Ishikawa (cell line): ENCODE measurements around the gene CHCHD2.

Experiments
- CEBPB ChIP-seq: IDR thresholded peaks from 2 replicates; pipeline ENCODE4 v1.6.1; 2012
- CREB1 ChIP-seq: IDR thresholded peaks from 2 replicates; pipeline ENCODE4 v1.6.1; 2012; ENCODE audit warnings: low read depth
- EGR1 ChIP-seq: IDR thresholded peaks from 2 replicates; pipeline ENCODE4 v1.6.1; 2012
- EP300 ChIP-seq: IDR thresholded peaks from 2 replicates; pipeline ENCODE4 v1.6.1; 2012; ENCODE audit warnings: borderline replicate concordance
- FOXM1 ChIP-seq: IDR thresholded peaks from 2 replicates; pipeline ENCODE4 v1.6.1; 2012; ENCODE audit warnings: low read depth, borderline replicate concordance
- MAX ChIP-seq: IDR thresholded peaks from 2 replicates; pipeline ENCODE4 v1.6.1; 2012
- NFIC ChIP-seq: IDR thresholded peaks from 2 replicates; pipeline ENCODE4 v1.6.1; 2012
- RAD21 ChIP-seq: IDR thresholded peaks from 2 replicates; pipeline ENCODE4 v1.6.1; 2012; ENCODE audit warnings: low read depth
- REST ChIP-seq: IDR thresholded peaks from 2 replicates; pipeline ENCODE4 v1.6.1; 2012; ENCODE audit warnings: low read depth, mild to moderate bottlenecking
- TAF1 ChIP-seq: IDR thresholded peaks from 2 replicates; pipeline ENCODE4 v1.6.1; 2012; ENCODE audit warnings: low read depth, mild to moderate bottlenecking
- TCF12 ChIP-seq: IDR thresholded peaks from 2 replicates; pipeline ENCODE4 v1.6.1; 2012; ENCODE audit warnings: low read depth
- TEAD4 ChIP-seq: IDR thresholded peaks from 2 replicates; pipeline ENCODE4 v1.6.1; 2012
- USF1 ChIP-seq: IDR thresholded peaks from 2 replicates; pipeline ENCODE4 v1.6.1; 2012
- YY1 ChIP-seq: IDR thresholded peaks from 2 replicates; pipeline ENCODE4 v1.6.1; 2012; ENCODE audit warnings: low read depth
- ZBTB7A ChIP-seq: IDR thresholded peaks from 2 replicates; pipeline ENCODE4 v1.6.1; 2012; ENCODE audit warnings: low read depth

Gene CHCHD2

GRCh38 chr7:56124981-56125380 is 18.7 kb upstream of the CHCHD2 start:
- TF ChIP-seq NFIC (no peak), YY1 (no peak), TAF1 (no peak), TEAD4 (no peak), FOXM1 (no peak), EGR1 (no peak), EP300 (no peak), TCF12 (no peak), RAD21 (no peak), ZBTB7A (no peak), REST (no peak), USF1 (no peak), CEBPB (no peak), CREB1 (no peak), MAX (no peak)

GRCh38 chr7:56121440-56121839 is 15.2 kb upstream of the CHCHD2 start:
- TF ChIP-seq MAX (no peak), NFIC (no peak), ZBTB7A (no peak), EGR1 (no peak), TEAD4 (no peak), USF1 (no peak), CEBPB (no peak), FOXM1 (no peak), EP300 (no peak), CREB1 (no peak), REST (no peak), RAD21 (no peak), YY1 (no peak), TCF12 (no peak), TAF1 (no peak)

GRCh38 chr7:56115852-56116538 is 9.7 kb upstream of the CHCHD2 start, which contains the start of gene NUPR2:
Gene NUPR2 (minus strand): TSS chr7:56116417. CDS start chr7:56116314, 103 bp downstream.
- no peak for TF ChIP-seq NFIC
- TF ChIP-seq REST: no peak
- no peak for TF ChIP-seq TAF1
- TF ChIP-seq FOXM1: no peak
- no peak for TF ChIP-seq TEAD4
- no peak for TF ChIP-seq CREB1
- no peak for TF ChIP-seq EGR1
- TF ChIP-seq ZBTB7A: no peak
- no peak for TF ChIP-seq YY1
- no peak for TF ChIP-seq EP300
- TF ChIP-seq TCF12: no peak
- TF ChIP-seq CEBPB: no peak
- no peak for TF ChIP-seq USF1
- no peak for TF ChIP-seq MAX
- TF ChIP-seq RAD21: no peak

- TF ChIP-seq REST (no peak), USF1 (no peak)
Measured at GRCh38 chr7:56110611-56111010, 4.3 kb upstream of the CHCHD2 start.
